ENCODE measurements around the gene TRIM9. TPM values are rescaled to one million over a fixed set of nuclear protein-coding genes. Genes with fewer than 3 reads are reported as not detected.

Gene TRIM9
- total RNA-seq, 4 donors from 2014 or later, result 1.1 to 4.8 (median 2.8) TPM

DNA sequence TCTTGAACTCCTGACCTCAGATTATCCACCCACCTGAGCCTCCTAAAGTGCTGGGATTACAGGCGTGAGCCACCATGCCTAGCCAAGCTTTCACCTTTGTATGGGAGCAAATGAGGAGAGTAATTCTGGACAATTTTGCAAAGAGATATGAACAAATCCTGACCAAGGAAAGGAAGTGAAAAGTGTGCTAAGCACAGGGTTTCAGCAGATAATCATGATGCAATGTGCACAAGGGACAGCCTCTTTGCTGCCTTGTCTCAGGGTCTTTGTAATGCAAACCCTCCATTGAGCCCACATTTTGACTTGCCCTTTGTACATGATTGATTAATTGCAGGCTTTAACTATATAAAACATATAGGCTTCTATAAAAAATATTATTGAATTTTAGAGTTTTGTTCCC lies 141.4 kb downstream of the TRIM9 start:
- TF ChIP-seq, protein P1, sequence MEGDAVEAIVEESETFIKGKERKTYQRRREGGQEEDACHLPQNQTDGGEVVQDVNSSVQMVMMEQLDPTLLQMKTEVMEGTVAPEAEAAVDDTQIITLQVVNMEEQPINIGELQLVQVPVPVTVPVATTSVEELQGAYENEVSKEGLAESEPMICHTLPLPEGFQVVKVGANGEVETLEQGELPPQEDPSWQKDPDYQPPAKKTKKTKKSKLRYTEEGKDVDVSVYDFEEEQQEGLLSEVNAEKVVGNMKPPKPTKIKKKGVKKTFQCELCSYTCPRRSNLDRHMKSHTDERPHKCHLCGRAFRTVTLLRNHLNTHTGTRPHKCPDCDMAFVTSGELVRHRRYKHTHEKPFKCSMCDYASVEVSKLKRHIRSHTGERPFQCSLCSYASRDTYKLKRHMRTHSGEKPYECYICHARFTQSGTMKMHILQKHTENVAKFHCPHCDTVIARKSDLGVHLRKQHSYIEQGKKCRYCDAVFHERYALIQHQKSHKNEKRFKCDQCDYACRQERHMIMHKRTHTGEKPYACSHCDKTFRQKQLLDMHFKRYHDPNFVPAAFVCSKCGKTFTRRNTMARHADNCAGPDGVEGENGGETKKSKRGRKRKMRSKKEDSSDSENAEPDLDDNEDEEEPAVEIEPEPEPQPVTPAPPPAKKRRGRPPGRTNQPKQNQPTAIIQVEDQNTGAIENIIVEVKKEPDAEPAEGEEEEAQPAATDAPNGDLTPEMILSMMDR (IDR thresholded peaks at IDR 0.05), result no peak
- DNase-seq (ENCODE audit: low spot score) (no peak), ATAC-seq (ENCODE audit: low FRiP score) (no peak)

DNA sequence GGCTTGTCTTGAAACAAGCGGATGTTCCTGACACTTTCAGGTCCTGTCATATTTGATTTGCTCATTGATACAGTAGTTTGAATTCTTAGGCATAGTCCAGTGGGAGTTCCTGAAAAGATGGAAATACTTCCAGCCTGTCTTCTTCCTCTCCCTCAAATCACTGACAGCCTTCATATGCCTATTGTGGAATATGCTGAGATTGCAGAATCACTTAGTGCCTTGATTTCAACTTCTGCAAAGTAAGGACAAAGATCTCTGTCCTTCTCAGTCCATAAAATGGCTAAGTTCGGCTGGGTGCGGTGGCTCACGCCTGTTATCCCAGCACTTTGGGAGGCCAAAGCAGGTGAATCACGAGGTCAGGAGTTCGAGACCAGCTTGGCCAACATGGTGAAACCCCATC lies 143.9 kb downstream of the TRIM9 start:
- ATAC-seq (ENCODE audit: low FRiP score) (no peak), DNase-seq (ENCODE audit: low spot score) (no peak)
- TF ChIP-seq, protein P1 (IDR thresholded peaks at IDR 0.05), result no peak

DNA sequence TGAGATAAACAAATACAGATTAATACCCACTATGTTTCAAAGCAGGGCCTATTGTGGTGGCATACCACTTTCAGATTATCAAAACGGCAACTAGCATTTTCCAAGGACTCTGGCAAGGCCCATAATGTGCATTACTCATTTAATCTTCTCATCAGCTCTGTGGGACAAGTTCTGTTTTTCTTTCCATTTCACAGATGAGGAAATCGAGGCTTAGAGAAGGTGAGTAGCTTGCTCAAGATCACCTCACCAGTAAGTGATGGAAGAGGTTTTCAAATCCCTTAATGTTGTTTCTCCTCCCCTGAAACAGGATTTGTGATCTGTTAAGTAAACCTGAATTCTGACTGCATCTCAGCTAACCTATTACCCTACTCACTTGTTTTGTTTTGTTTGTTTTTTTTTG lies 146.7 kb downstream of the TRIM9 start:
- TF ChIP-seq, protein P1 (IDR thresholded peaks at IDR 0.05), result no peak
- DNase-seq (ENCODE audit: low spot score), result no peak
- no peak for ATAC-seq (ENCODE audit: low FRiP score)

DNA sequence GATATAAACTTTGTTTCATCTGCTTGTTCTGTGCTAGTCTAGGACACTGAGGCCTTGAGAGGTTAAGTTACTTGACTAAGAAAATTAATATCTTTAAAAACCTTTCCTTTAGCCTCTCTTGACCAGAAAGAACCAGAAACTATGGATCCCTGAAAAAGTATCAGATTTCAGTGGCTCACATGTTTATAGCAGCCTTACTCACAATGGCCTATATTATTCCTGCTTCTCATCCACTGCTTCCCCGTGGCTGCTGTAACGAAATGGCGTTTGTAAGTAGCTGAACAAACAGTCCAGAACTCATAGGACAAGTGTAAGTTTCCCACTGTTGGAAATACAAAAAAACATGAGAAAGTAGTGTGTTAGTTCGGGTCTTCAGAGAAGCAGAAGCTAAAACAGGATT lies 147.5 kb downstream of the TRIM9 start:
- TF ChIP-seq, protein P1 (IDR thresholded peaks at IDR 0.05), result no peak
- DNase-seq (ENCODE audit: low spot score) (no peak), ATAC-seq (ENCODE audit: low FRiP score) (no peak)

GRCh38 chr14:50946234-50946935 lies 148.5 kb downstream of the TRIM9 start:
- DNase-seq (ENCODE audit: low spot score), result no peak
- no peak for ATAC-seq (ENCODE audit: low FRiP score)
- TF ChIP-seq, protein P1 (IDR thresholded peaks at IDR 0.05), result no peak

- ATAC-seq (ENCODE audit: low FRiP score) (peak; percentile 56), DNase-seq (ENCODE audit: low spot score) (peak; percentile 36)
- TF ChIP-seq, protein P1 (IDR thresholded peaks at IDR 0.05), result no peak
Measured at GRCh38 chr14:50944647-50945413, 150.1 kb downstream of the TRIM9 start.

Data from omental fat pad (tissue), 4 donors.